WTC11 (cell line): ENCODE data around the gene SCAF8. TPM values are rescaled to one million over a fixed set of nuclear protein-coding genes. Genes with fewer than 3 reads are reported as not detected.

Experiments used
- ATAC-seq: fragments of 200-7000 bp; cut with Tn5 transposase; 2 replicates; pipeline ENCODE4 v1.10.0; 2021; ENCODE audit warnings: mild to moderate bottlenecking, moderate library complexity
- CTCF ChIA-PET: fragments of 300-600 bp; sonication (Branson Sonifier 250); formaldehyde crosslinking; loops from one replicate; lab custom pipeline; 2021; ENCODE audit warnings: antibody characterized with exemption; lab: Charles Lee
- POLR2A ChIA-PET: fragments of 350-600 bp; sonication (Branson Sonifier 250); formaldehyde crosslinking; loops from one replicate; lab custom pipeline; 2021; ENCODE audit warnings: antibody characterized with exemption; lab: Charles Lee
- DNase-seq: peaks from one replicate; pipeline ENCODE4 v3.0.0; 2021; ENCODE audit warnings: low spot score
- H3K27ac Mint-ChIP-seq: 2 replicates; pipeline ENCODE4 v1.8.0; 2021; ENCODE audit warnings: mixed read lengths
- H3K27me3 Mint-ChIP-seq: 2 replicates; pipeline ENCODE4 v1.8.0; 2021; ENCODE audit warnings: low read depth, mild to moderate bottlenecking, moderate library complexity, mixed read lengths
- H3K36me3 Mint-ChIP-seq: 2 replicates; pipeline ENCODE4 v1.8.0; 2021; ENCODE audit warnings: mixed read lengths
- H3K4me1 Mint-ChIP-seq: 2 replicates; pipeline ENCODE4 v1.8.0; 2022; ENCODE audit warnings: mixed read lengths
- H3K4me3 Mint-ChIP-seq: 2 replicates; pipeline ENCODE4 v1.8.0; 2021; ENCODE audit warnings: mild to moderate bottlenecking, moderate library complexity, mixed read lengths
- H3K9me3 Mint-ChIP-seq: 2 replicates; pipeline ENCODE4 v1.8.0; 2021; ENCODE audit warnings: mixed read lengths
- EMX1 ChIP-seq: fragments of 250-450 bp; sonication (Bioruptor Pico); IDR thresholded peaks from 2 replicates; pipeline ENCODE4 v1.8.0; 2021; ENCODE audit warnings: mild to moderate bottlenecking
- NFE2L1 ChIP-seq: sonication (generic); formaldehyde crosslinking; IDR thresholded peaks from 2 replicates; pipeline ENCODE4 v1.8.1; 2023; ENCODE audit warnings: missing genetic modification reagents
- NR1H2 ChIP-seq: sonication (generic); formaldehyde crosslinking; IDR thresholded peaks from 2 replicates; pipeline ENCODE4 v1.9.0; 2021; ENCODE audit warnings: mild to moderate bottlenecking, moderate library complexity, missing genetic modification reagents
- PRRX2 ChIP-seq: fragments of 250-450 bp; sonication (Bioruptor Pico); IDR thresholded peaks from 2 replicates; pipeline ENCODE4 v1.8.0; 2021; ENCODE audit warnings: mild to moderate bottlenecking
- RORB ChIP-seq: fragments of 250-450 bp; sonication (Bioruptor Pico); IDR thresholded peaks from 2 replicates; pipeline ENCODE4 v1.9.0; 2021; ENCODE audit warnings: mild to moderate bottlenecking
- SP1 ChIP-seq: sonication (generic); formaldehyde crosslinking; conservative IDR thresholded peaks from 2 replicates; pipeline ENCODE4 v1.8.1; 2022; ENCODE audit warnings: missing genetic modification reagents
- TEAD4 ChIP-seq: sonication (generic); formaldehyde crosslinking; IDR thresholded peaks from 2 replicates; pipeline ENCODE4 v1.8.0; 2022; ENCODE audit warnings: mild to moderate bottlenecking, missing genetic modification reagents
- ZBTB21 ChIP-seq: sonication (generic); formaldehyde crosslinking; IDR thresholded peaks from 2 replicates; pipeline ENCODE4 v1.8.1; 2023; ENCODE audit warnings: mild to moderate bottlenecking, missing genetic modification reagents, borderline replicate concordance
- ZNF232 ChIP-seq: sonication (generic); formaldehyde crosslinking; IDR thresholded peaks from 2 replicates; pipeline ENCODE4 v1.8.0; 2022; ENCODE audit warnings: mild to moderate bottlenecking, missing genetic modification reagents
- ZNF317 ChIP-seq: sonication (generic); formaldehyde crosslinking; IDR thresholded peaks from 2 replicates; pipeline ENCODE4 v1.8.1; 2023; ENCODE audit warnings: low read depth, mild to moderate bottlenecking, moderate library complexity, missing genetic modification reagents, borderline replicate concordance
- ZNF396 ChIP-seq: fragments of 250-450 bp; sonication (Bioruptor Pico); IDR thresholded peaks from 2 replicates; pipeline ENCODE4 v1.8.0; 2021; ENCODE audit warnings: mild to moderate bottlenecking, moderate library complexity, borderline replicate concordance
- ZNF671 ChIP-seq: fragments of 250-450 bp; sonication (Bioruptor Pico); IDR thresholded peaks from 2 replicates; pipeline ENCODE4 v1.8.0; 2021; ENCODE audit warnings: mild to moderate bottlenecking
- total RNA-seq: library from RNA; stranded (reverse); gene quantifications from 3 replicates; pipeline ENCODE4 v1.2.3, GENCODE V29; 2021
- TF ChIP-seq, protein P1 (sequence below): sonication (generic); formaldehyde crosslinking; IDR thresholded peaks from 2 replicates; pipeline ENCODE4 v1.8.1; 2023; ENCODE audit warnings: mild to moderate bottlenecking, missing genetic modification reagents, borderline replicate concordance
- TF ChIP-seq, protein P2 (sequence below): sonication (generic); formaldehyde crosslinking; IDR thresholded peaks from 2 replicates; pipeline ENCODE4 v1.8.0; 2022; ENCODE audit warnings: missing genetic modification reagents
- TF ChIP-seq, protein P3 (sequence below): sonication (generic); formaldehyde crosslinking; IDR thresholded peaks from 2 replicates; pipeline ENCODE4 v1.8.1; 2022; ENCODE audit warnings: low read depth, missing genetic modification reagents, borderline replicate concordance
- TF ChIP-seq, protein P4 (sequence below): sonication (generic); formaldehyde crosslinking; IDR thresholded peaks from 2 replicates; pipeline ENCODE4 v1.8.1; 2022; ENCODE audit warnings: mild to moderate bottlenecking, missing genetic modification reagents, moderate library complexity, borderline replicate concordance
- TF ChIP-seq, protein P5 (sequence below): sonication (generic); formaldehyde crosslinking; IDR thresholded peaks from 2 replicates; pipeline ENCODE4 v1.8.1; 2023; ENCODE audit warnings: mild to moderate bottlenecking, missing genetic modification reagents, moderate library complexity
- TF ChIP-seq, protein P6 (sequence below): sonication (generic); formaldehyde crosslinking; IDR thresholded peaks from 2 replicates; pipeline ENCODE4 v1.8.1; 2023; ENCODE audit warnings: mild to moderate bottlenecking, moderate library complexity, missing genetic modification reagents
- TF ChIP-seq, protein P7 (sequence below): fragments of 250-450 bp; sonication (Bioruptor Pico); IDR thresholded peaks from 2 replicates; pipeline ENCODE4 v1.8.0; 2021; ENCODE audit warnings: mild to moderate bottlenecking
- TF ChIP-seq, protein P8 (sequence below): sonication (generic); formaldehyde crosslinking; IDR thresholded peaks from 2 replicates; pipeline ENCODE4 v1.8.0; 2022; ENCODE audit warnings: mild to moderate bottlenecking, missing genetic modification reagents

Gene SCAF8
- total RNA-seq, 1 experiment from 2014 or later = 40.7 TPM

DNA sequence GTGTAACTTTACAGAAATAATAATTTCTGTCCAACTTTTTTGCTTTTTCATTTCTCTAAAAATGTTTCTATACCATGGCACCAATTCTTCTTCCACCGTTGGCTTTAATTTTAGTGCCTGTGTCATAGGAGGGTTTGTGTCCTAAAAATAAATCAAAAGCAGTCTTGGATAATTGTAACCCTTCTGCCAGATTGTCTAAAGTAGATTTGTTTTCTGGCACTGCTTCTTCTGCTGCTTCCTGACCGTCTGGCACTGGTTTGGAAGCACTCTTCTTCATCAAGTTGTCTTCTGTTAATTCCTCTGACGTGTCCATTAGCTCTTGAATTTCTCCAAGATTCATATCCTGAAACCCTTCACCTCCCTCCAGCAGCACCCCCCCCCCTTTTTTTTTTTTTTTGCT lies 33.1 kb downstream of the SCAF8 start (continued):
- TF ChIP-seq, protein P1, sequence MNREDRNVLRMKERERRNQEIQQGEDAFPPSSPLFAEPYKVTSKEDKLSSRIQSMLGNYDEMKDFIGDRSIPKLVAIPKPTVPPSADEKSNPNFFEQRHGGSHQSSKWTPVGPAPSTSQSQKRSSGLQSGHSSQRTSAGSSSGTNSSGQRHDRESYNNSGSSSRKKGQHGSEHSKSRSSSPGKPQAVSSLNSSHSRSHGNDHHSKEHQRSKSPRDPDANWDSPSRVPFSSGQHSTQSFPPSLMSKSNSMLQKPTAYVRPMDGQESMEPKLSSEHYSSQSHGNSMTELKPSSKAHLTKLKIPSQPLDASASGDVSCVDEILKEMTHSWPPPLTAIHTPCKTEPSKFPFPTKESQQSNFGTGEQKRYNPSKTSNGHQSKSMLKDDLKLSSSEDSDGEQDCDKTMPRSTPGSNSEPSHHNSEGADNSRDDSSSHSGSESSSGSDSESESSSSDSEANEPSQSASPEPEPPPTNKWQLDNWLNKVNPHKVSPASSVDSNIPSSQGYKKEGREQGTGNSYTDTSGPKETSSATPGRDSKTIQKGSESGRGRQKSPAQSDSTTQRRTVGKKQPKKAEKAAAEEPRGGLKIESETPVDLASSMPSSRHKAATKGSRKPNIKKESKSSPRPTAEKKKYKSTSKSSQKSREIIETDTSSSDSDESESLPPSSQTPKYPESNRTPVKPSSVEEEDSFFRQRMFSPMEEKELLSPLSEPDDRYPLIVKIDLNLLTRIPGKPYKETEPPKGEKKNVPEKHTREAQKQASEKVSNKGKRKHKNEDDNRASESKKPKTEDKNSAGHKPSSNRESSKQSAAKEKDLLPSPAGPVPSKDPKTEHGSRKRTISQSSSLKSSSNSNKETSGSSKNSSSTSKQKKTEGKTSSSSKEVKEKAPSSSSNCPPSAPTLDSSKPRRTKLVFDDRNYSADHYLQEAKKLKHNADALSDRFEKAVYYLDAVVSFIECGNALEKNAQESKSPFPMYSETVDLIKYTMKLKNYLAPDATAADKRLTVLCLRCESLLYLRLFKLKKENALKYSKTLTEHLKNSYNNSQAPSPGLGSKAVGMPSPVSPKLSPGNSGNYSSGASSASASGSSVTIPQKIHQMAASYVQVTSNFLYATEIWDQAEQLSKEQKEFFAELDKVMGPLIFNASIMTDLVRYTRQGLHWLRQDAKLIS (CRISPR knock-in tag) = no peak
- TF ChIP-seq ZBTB21 (CRISPR knock-in tag) (no peak), ZNF396 (CRISPR knock-in tag) (no peak), PRRX2 (CRISPR knock-in tag) (no peak), TEAD4 (CRISPR knock-in tag) (no peak), ZNF232 (no peak), NR1H2 (CRISPR knock-in tag) (no peak)
- TF ChIP-seq, protein P2, sequence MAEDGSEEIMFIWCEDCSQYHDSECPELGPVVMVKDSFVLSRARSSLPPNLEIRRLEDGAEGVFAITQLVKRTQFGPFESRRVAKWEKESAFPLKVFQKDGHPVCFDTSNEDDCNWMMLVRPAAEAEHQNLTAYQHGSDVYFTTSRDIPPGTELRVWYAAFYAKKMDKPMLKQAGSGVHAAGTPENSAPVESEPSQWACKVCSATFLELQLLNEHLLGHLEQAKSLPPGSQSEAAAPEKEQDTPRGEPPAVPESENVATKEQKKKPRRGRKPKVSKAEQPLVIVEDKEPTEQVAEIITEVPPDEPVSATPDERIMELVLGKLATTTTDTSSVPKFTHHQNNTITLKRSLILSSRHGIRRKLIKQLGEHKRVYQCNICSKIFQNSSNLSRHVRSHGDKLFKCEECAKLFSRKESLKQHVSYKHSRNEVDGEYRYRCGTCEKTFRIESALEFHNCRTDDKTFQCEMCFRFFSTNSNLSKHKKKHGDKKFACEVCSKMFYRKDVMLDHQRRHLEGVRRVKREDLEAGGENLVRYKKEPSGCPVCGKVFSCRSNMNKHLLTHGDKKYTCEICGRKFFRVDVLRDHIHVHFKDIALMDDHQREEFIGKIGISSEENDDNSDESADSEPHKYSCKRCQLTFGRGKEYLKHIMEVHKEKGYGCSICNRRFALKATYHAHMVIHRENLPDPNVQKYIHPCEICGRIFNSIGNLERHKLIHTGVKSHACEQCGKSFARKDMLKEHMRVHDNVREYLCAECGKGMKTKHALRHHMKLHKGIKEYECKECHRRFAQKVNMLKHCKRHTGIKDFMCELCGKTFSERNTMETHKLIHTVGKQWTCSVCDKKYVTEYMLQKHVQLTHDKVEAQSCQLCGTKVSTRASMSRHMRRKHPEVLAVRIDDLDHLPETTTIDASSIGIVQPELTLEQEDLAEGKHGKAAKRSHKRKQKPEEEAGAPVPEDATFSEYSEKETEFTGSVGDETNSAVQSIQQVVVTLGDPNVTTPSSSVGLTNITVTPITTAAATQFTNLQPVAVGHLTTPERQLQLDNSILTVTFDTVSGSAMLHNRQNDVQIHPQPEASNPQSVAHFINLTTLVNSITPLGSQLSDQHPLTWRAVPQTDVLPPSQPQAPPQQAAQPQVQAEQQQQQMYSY = no peak
- TF ChIP-seq, protein P3, sequence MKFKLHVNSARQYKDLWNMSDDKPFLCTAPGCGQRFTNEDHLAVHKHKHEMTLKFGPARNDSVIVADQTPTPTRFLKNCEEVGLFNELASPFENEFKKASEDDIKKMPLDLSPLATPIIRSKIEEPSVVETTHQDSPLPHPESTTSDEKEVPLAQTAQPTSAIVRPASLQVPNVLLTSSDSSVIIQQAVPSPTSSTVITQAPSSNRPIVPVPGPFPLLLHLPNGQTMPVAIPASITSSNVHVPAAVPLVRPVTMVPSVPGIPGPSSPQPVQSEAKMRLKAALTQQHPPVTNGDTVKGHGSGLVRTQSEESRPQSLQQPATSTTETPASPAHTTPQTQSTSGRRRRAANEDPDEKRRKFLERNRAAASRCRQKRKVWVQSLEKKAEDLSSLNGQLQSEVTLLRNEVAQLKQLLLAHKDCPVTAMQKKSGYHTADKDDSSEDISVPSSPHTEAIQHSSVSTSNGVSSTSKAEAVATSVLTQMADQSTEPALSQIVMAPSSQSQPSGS = no peak
- TF ChIP-seq, protein P4, sequence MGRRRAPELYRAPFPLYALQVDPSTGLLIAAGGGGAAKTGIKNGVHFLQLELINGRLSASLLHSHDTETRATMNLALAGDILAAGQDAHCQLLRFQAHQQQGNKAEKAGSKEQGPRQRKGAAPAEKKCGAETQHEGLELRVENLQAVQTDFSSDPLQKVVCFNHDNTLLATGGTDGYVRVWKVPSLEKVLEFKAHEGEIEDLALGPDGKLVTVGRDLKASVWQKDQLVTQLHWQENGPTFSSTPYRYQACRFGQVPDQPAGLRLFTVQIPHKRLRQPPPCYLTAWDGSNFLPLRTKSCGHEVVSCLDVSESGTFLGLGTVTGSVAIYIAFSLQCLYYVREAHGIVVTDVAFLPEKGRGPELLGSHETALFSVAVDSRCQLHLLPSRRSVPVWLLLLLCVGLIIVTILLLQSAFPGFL = no peak
- TF ChIP-seq, all 79 proteins: peak for 0

DNA sequence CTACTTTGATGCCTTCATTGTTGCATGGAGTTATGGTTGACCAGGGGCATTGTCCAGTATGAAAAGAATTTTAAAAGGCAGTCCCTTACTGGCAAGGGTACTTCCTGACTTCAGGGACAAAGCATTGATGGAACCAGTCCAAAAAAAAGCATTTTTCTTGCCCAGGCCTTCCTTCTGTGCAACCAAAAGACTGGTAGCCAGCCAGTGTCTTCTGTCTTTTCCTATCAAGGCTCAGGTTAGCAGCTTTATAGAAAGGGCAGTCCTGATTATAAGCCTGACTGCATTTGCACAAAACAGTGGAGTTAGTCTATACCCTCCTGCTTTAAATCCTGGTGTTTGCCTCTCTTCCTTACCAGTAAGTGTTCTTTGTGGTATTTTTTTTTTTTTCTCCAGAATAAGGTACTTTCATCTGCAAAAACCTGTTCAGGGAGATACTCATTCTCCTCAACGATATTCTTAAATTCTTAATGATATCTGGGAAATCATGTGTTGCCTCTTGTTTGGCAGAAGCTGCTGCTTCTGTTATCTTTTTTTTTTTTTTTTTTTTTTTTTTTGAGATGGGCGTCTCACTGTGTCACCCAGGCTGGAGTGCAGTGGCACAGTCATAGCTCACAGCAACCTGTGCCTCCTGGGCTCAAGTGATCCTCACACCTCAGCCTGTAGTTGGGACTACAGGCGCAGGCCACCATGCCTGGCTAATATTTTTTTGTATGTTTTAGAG lies 33.9 kb downstream of the SCAF8 start:
- Mint-ChIP-seq H3K36me3 (peaks cover under 1% of the 10 kb centered on the region; the same call in 1 of the 2 replicates), H3K27ac (peak overlapping the region; percentile 28; the same call in 1 of the 2 replicates), H3K4me3 (no peak overlapping the region), H3K27me3 (no peaks in the 10 kb centered on the region), H3K4me1 (peaks cover 46% of the 10 kb centered on the region), H3K9me3 (no peaks in the 10 kb centered on the region)
- ChIA-PET POLR2A (interaction anchor here (0.7 kb wide), 2 partner anchors 35 to 41 kb away, joined by 3 read pairs; no protein-coding TSS in a partner anchor), CTCF (interaction anchor here (0.8 kb wide), 1 partner anchor 101 kb away, joined by 3 read pairs; no protein-coding TSS in a partner anchor)
- DNase-seq (no peak), ATAC-seq (no peak)
- TF ChIP-seq, protein P5, sequence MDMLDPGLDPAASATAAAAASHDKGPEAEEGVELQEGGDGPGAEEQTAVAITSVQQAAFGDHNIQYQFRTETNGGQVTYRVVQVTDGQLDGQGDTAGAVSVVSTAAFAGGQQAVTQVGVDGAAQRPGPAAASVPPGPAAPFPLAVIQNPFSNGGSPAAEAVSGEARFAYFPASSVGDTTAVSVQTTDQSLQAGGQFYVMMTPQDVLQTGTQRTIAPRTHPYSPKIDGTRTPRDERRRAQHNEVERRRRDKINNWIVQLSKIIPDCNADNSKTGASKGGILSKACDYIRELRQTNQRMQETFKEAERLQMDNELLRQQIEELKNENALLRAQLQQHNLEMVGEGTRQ (CRISPR knock-in tag) = no peak
- no peak for TF ChIP-seq ZNF317 (CRISPR knock-in tag)
- TF ChIP-seq, protein P6, sequence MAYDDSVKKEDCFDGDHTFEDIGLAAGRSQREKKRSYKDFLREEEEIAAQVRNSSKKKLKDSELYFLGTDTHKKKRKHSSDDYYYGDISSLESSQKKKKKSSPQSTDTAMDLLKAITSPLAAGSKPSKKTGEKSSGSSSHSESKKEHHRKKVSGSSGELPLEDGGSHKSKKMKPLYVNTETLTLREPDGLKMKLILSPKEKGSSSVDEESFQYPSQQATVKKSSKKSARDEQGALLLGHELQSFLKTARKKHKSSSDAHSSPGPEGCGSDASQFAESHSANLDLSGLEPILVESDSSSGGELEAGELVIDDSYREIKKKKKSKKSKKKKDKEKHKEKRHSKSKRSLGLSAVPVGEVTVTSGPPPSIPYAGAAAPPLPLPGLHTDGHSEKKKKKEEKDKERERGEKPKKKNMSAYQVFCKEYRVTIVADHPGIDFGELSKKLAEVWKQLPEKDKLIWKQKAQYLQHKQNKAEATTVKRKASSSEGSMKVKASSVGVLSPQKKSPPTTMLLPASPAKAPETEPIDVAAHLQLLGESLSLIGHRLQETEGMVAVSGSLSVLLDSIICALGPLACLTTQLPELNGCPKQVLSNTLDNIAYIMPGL (CRISPR knock-in tag) = no peak
- TF ChIP-seq, protein P7, sequence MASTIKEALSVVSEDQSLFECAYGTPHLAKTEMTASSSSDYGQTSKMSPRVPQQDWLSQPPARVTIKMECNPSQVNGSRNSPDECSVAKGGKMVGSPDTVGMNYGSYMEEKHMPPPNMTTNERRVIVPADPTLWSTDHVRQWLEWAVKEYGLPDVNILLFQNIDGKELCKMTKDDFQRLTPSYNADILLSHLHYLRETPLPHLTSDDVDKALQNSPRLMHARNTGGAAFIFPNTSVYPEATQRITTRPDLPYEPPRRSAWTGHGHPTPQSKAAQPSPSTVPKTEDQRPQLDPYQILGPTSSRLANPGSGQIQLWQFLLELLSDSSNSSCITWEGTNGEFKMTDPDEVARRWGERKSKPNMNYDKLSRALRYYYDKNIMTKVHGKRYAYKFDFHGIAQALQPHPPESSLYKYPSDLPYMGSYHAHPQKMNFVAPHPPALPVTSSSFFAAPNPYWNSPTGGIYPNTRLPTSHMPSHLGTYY = no peak
- TF ChIP-seq EMX1 = no peak
- TF ChIP-seq RORB = no peak
- no peak for TF ChIP-seq ZNF671 (CRISPR knock-in tag)
- no peak for TF ChIP-seq NR1H2 (CRISPR knock-in tag)
- no peak for TF ChIP-seq NFE2L1
- no peak for TF ChIP-seq SP1 (CRISPR knock-in tag)
- TF ChIP-seq, protein P8, sequence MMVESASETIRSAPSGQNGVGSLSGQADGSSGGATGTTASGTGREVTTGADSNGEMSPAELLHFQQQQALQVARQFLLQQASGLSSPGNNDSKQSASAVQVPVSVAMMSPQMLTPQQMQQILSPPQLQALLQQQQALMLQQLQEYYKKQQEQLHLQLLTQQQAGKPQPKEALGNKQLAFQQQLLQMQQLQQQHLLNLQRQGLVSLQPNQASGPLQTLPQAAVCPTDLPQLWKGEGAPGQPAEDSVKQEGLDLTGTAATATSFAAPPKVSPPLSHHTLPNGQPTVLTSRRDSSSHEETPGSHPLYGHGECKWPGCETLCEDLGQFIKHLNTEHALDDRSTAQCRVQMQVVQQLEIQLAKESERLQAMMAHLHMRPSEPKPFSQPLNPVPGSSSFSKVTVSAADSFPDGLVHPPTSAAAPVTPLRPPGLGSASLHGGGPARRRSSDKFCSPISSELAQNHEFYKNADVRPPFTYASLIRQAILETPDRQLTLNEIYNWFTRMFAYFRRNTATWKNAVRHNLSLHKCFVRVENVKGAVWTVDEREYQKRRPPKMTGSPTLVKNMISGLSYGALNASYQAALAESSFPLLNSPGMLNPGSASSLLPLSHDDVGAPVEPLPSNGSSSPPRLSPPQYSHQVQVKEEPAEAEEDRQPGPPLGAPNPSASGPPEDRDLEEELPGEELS (CRISPR knock-in tag) = no peak
